Measurements from ENCODE around the gene KLHDC7B. TPM values are rescaled to one million over a fixed set of nuclear protein-coding genes. Genes with fewer than 3 reads are reported as not detected.

Gene KLHDC7B
- total RNA-seq = 1 to 10 TPM; 5.8 to 6.8 TPM

DNA sequence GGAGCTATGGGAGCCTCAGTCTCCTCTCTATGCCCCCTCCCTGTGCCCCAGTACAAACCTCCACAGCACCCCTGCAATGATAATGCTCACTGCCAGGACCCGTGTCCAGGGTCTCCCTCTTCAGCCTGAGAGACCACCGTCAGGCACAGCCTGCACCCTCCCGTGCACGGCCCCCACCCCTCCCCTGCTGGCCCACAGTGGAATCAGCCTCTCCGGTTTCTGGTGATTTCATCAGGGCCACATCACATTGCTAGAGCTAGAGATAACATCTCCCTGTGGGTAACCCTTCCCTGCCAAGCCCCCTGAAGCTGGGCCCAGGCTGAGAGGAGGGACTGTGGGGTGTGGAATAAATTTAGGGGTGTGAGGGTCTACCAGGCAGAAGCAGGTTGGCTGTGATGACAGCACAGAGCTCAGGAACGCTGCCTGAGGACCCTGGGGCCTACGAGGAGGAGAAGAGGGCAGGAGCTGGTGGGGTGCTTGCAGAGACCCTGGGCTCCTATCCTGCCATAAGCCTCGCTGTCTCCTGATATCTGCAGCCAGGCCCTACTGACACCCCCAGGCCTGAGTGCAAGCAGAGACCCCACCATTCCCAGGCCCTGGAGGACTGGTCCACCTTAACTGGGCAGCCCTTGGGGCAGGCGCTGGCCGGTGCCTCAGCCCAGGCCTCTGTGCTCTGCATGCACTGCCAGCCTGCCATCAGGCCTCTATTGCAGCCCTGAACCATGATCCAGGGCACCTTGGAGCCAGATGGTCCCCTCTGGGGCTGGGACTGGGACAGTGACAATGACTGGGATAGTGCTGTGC is at the start of gene KLHDC7B:
Gene KLHDC7B (plus strand): TSS at position 378 of the 804 bp plus-strand sequence. CDS start 345 bp downstream, at position 723.
- H3K4me3 Mint-ChIP-seq = peak within 1 kb of the TSS; percentile 39
- intact Hi-C loops (cut with micrococcal nuclease) = no loop called here
- ChIA-PET CTCF (interaction anchor here (0.9 to 4.6 kb wide), 10 partner anchors 9 to 75 kb away, joined by 3 to 32 read pairs (median 4); partner anchors contain the start of genes SCO2 and SYCE3), POLR2A (interaction anchor here (0.8 to 4.3 kb wide), 8 partner anchors 10 to 76 kb away, joined by 3 to 23 read pairs (median 5); partner anchors contain the start of genes SCO2 and TYMP)
- H3K27ac Mint-ChIP-seq = peak within 1 kb of the TSS; percentile 80
- H3K9me3 Mint-ChIP-seq = no peaks in the 10 kb centered on the region
- DNase-seq = peak; percentile 64
- H3K27me3 Mint-ChIP-seq = no peaks in the 10 kb centered on the region
- H3K4me1 Mint-ChIP-seq (ENCODE audit: low read depth) = peaks cover 56% of the 10 kb centered on the region
- H3K36me3 Mint-ChIP-seq (ENCODE audit: low read depth) = peaks cover 2% of the 10 kb centered on the region
- TF ChIP-seq, protein P1, sequence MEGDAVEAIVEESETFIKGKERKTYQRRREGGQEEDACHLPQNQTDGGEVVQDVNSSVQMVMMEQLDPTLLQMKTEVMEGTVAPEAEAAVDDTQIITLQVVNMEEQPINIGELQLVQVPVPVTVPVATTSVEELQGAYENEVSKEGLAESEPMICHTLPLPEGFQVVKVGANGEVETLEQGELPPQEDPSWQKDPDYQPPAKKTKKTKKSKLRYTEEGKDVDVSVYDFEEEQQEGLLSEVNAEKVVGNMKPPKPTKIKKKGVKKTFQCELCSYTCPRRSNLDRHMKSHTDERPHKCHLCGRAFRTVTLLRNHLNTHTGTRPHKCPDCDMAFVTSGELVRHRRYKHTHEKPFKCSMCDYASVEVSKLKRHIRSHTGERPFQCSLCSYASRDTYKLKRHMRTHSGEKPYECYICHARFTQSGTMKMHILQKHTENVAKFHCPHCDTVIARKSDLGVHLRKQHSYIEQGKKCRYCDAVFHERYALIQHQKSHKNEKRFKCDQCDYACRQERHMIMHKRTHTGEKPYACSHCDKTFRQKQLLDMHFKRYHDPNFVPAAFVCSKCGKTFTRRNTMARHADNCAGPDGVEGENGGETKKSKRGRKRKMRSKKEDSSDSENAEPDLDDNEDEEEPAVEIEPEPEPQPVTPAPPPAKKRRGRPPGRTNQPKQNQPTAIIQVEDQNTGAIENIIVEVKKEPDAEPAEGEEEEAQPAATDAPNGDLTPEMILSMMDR (IDR thresholded peaks at IDR 0.05) = peak; percentile 27
- peak; percentile 28 for ATAC-seq

GRCh38 chr22:50497093-50497492 is 48.6 kb upstream of the KLHDC7B start:
- ATAC-seq = no peak
- no peak overlapping the region for H3K27ac Mint-ChIP-seq
- DNase-seq = no peak
- H3K9me3 Mint-ChIP-seq = no peaks in the 10 kb centered on the region
- ChIA-PET POLR2A (interaction anchor here (0.8 to 1.2 kb wide), 2 partner anchors 17 to 43 kb away, joined by 3 read pairs; no protein-coding TSS in a partner anchor), CTCF (interaction anchor here (0.7 to 2.6 kb wide), 18 partner anchors 11 to 236 kb away, joined by 3 to 19 read pairs (median 6); partner anchors contain the start of genes ADM2, LMF2, MAPK12 and NCAPH2)
- intact Hi-C loops (cut with micrococcal nuclease) = no loop called here
- H3K4me1 Mint-ChIP-seq (ENCODE audit: low read depth) = no peaks in the 10 kb centered on the region
- TF ChIP-seq, protein P1 (IDR thresholded peaks at IDR 0.05) = no peak
- no peaks in the 10 kb centered on the region for H3K27me3 Mint-ChIP-seq
- H3K4me3 Mint-ChIP-seq = no peak overlapping the region
- H3K36me3 Mint-ChIP-seq (ENCODE audit: low read depth) = no peaks in the 10 kb centered on the region

GRCh38 chr22:50498322-50498890 is 47.3 kb upstream of the KLHDC7B start:
- no peaks in the 10 kb centered on the region for H3K4me1 Mint-ChIP-seq (ENCODE audit: low read depth)
- no peak overlapping the region for H3K4me3 Mint-ChIP-seq
- no peak overlapping the region for H3K27ac Mint-ChIP-seq
- no peaks in the 10 kb centered on the region for H3K36me3 Mint-ChIP-seq (ENCODE audit: low read depth)
- CTCF ChIA-PET = interaction anchor here (0.7 to 2.8 kb wide), 32 partner anchors 8 to 254 kb away, joined by 3 to 19 read pairs (median 4); partner anchors contain the start of genes ADM2, HDAC10, LMF2 and MAPK12
- peak; percentile 95 for ATAC-seq
- intact Hi-C loops (cut with micrococcal nuclease) = no loop called here
- peak; percentile 80 for DNase-seq
- POLR2A ChIA-PET = interaction anchor here (0.6 to 1.2 kb wide), 5 partner anchors 41 to 255 kb away, joined by 3 to 5 read pairs (median 3); no protein-coding TSS in a partner anchor
- TF ChIP-seq, protein P1 (IDR thresholded peaks at IDR 0.05) = peak; percentile 79
- no peaks in the 10 kb centered on the region for H3K27me3 Mint-ChIP-seq
- H3K9me3 Mint-ChIP-seq = no peaks in the 10 kb centered on the region

- POLR2A ChIA-PET = interaction anchor here (0.9 to 1.6 kb wide), 4 partner anchors 13 to 29 kb away, joined by 4 to 5 read pairs (median 4); partner anchors contain the start of genes MIOX and SCO2
- no peak for DNase-seq
- H3K4me1 Mint-ChIP-seq (ENCODE audit: low read depth) = no peaks in the 10 kb centered on the region
- H3K9me3 Mint-ChIP-seq = no peaks in the 10 kb centered on the region
- no peak overlapping the region for H3K27ac Mint-ChIP-seq
- no peak for ATAC-seq
- no peak overlapping the region for H3K4me3 Mint-ChIP-seq
- no peaks in the 10 kb centered on the region for H3K36me3 Mint-ChIP-seq (ENCODE audit: low read depth)
- intact Hi-C loops (cut with micrococcal nuclease) = no loop called here
- TF ChIP-seq, protein P1 (IDR thresholded peaks at IDR 0.05) = no peak
- no peaks in the 10 kb centered on the region for H3K27me3 Mint-ChIP-seq
- CTCF ChIA-PET = no interaction called here
Observed at GRCh38 chr22:50500452-50500851, 45.2 kb upstream of the KLHDC7B start.

Data from activated CD8-positive, alpha-beta T cell treated with anti-CD3 and anti-CD28 coated beads for 36 hours (primary cell).